ENCODE results near the gene C4orf50.

- TF ChIP-seq CTCF (IDR thresholded peaks at IDR 0.05; ENCODE audit: insufficient read depth, low read depth, low read length) (no peak), EZH2 (IDR thresholded peaks at IDR 0.05; ENCODE audit: insufficient read depth, low read length) (no peak)
Measured at GRCh38 chr4:5996641-5997040, 21.6 kb downstream of the C4orf50 start.

Measured in astrocyte (in vitro differentiated cells and primary cell).